Measurements from ENCODE around the gene PRDX6.

DNA sequence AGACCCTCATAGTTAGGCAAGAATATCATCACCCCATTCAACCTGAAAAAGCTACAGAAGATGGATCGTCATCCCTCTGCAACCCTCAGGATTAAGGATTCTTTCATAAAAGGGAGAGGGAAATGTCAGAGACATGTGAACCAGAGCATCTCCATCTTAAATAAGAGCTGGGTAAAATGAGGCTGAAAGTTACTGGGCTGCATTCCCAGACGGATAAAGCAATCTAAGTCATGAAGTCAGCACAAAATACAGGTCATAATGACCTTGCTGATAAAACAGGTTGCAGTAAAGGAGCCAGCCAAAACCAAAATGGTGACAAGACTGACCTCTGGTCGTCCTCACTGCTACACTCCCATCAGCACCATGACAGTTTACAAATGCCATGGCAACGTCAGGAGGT, 22.6 kb downstream of the PRDX6 start:
- TF ChIP-seq, protein P1, sequence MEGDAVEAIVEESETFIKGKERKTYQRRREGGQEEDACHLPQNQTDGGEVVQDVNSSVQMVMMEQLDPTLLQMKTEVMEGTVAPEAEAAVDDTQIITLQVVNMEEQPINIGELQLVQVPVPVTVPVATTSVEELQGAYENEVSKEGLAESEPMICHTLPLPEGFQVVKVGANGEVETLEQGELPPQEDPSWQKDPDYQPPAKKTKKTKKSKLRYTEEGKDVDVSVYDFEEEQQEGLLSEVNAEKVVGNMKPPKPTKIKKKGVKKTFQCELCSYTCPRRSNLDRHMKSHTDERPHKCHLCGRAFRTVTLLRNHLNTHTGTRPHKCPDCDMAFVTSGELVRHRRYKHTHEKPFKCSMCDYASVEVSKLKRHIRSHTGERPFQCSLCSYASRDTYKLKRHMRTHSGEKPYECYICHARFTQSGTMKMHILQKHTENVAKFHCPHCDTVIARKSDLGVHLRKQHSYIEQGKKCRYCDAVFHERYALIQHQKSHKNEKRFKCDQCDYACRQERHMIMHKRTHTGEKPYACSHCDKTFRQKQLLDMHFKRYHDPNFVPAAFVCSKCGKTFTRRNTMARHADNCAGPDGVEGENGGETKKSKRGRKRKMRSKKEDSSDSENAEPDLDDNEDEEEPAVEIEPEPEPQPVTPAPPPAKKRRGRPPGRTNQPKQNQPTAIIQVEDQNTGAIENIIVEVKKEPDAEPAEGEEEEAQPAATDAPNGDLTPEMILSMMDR (conservative IDR thresholded peaks at IDR 0.05) = no peak
- TF ChIP-seq EZH2 (IDR thresholded peaks at IDR 0.05; ENCODE audit: low read depth) = no peak

Measured in PC-9 (cell line).